H1 (cell line): ENCODE results near the gene TOMM6.

Experiments
- EP300 ChIP-seq, 2 experiments: IDR thresholded peaks; 1 replicate in 1 of 2; 2 replicates in 1 of 2; pipeline ENCODE4 v1.6.1; 2011 to 2012; ENCODE audit warnings: low read depth in 2 of 2, low read length in 2 of 2, mild to moderate bottlenecking in 2 of 2, borderline replicate concordance in 1 of 2, inconsistent platforms in 1 of 2, moderate library complexity in 1 of 2
- EZH2 ChIP-seq: fragments of 200-600 bp; sonication (generic); IDR thresholded peaks from 2 replicates; pipeline ENCODE4 v1.7.1; 2012; ENCODE audit warnings: low read depth, mild to moderate bottlenecking, moderate library complexity, low read length, inconsistent platforms; ENCODE audit not compliant: severe bottlenecking
- JUN ChIP-seq: IDR thresholded peaks from 2 replicates; pipeline ENCODE4 v1.6.1; 2011; ENCODE audit warnings: low read depth, mild to moderate bottlenecking, improper control_type of control experiment, low read length
- POLR2A ChIP-seq, 2 experiments: IDR thresholded peaks; 1 replicate in 1 of 2; 2 replicates in 1 of 2; pipeline ENCODE4 v1.6.1; 2011; ENCODE audit warnings: low read depth in 2 of 2, low read length in 2 of 2, mild to moderate bottlenecking in 2 of 2; ENCODE audit errors: control extremely low read depth in 1 of 2
- POLR2AphosphoS5 ChIP-seq: IDR thresholded peaks from 2 replicates; pipeline ENCODE4 v1.6.1; 2011; ENCODE audit warnings: low read depth, low read length
- RAD21 ChIP-seq, 2 experiments: IDR thresholded peaks in 1 of 2; conservative IDR thresholded peaks in 1 of 2; 2 replicates each; pipeline ENCODE4 v1.6.1; 2011; ENCODE audit warnings: low read depth in 2 of 2, low read length in 2 of 2, improper control_type of control experiment in 1 of 2, inconsistent platforms in 1 of 2, mild to moderate bottlenecking in 1 of 2, moderate library complexity in 1 of 2
- RXRA ChIP-seq: IDR thresholded peaks from 2 replicates; pipeline ENCODE4 v1.6.1; 2011; ENCODE audit warnings: low read depth, mild to moderate bottlenecking, low read length, moderate library complexity; ENCODE audit not compliant: insufficient read depth
- SIRT6 ChIP-seq: IDR thresholded peaks from one replicate; pipeline ENCODE4 v1.7.1; 2012; ENCODE audit warnings: low read length, inconsistent platforms
- SP2 ChIP-seq: IDR thresholded peaks from 2 replicates; pipeline ENCODE4 v1.6.1; 2012; ENCODE audit warnings: mild to moderate bottlenecking, low read length, inconsistent platforms
- SRF ChIP-seq: IDR thresholded peaks from 2 replicates; pipeline ENCODE4 v1.6.1; 2011; ENCODE audit warnings: mild to moderate bottlenecking, low read depth, low read length, moderate library complexity
- TAF1 ChIP-seq: IDR thresholded peaks from 2 replicates; pipeline ENCODE4 v1.6.1; 2011; ENCODE audit warnings: mild to moderate bottlenecking, low read depth, low read length
- TF ChIP-seq, protein P1 (sequence below), 3 experiments: IDR thresholded peaks; 1 replicate in 2 of 3; 2 replicates in 1 of 3; pipeline versions ENCODE4 v1.5.1 to v1.6.1; 2011; ENCODE audit warnings: low read length in 3 of 3, mild to moderate bottlenecking in 3 of 3, inconsistent platforms in 2 of 3, low read depth in 1 of 3, moderate library complexity in 1 of 3; ENCODE audit not compliant: insufficient read depth in 1 of 3; ENCODE audit errors: control extremely low read depth in 1 of 3

DNA sequence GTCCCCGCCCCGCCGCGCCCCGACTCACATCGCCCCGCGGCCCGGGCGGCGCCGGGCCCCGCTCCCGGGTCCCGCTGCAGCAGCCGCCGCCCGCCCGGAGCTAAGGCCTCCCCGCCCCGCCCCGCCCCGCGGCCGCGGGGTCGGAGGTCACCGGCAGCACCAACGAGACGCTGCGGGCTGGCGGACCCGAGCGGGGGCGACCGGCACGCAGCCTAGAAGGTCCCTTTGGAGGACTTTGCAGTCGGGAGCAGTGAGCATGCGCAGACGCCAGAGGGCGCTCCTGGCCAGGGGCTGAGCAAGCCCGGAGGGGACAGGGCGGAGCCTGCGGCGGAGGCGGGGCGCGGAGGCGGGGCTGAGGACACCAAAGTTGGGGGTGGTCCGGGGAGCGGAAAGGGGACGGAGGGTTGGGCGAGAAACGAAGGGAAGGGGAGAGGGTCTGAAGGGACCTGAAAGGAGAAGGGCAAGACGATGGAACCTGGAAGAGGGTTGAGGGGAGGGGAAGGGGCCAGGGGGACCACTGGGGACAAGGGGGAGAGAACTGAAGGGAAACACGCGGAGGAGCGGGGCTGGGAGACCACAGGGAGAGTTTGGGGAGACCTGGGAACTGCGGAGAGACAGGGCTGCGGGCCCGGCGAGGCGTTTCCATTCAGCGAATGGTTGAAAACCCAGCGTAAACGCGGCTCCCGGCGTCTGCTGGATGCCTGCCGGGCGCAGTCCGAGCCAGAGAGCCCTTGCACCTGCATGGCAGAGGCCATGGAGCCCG, 7.5 kb upstream of the TOMM6 start, which contains the start of gene FRS3:
- no peak for TF ChIP-seq RXRA
- TF ChIP-seq RAD21 (IDR thresholded peaks at IDR 0.05 in 1 of 2, conservative IDR thresholded peaks at IDR 0.05 in 1 of 2; ENCODE audit: low read depth in 2 of 2, low read length in 2 of 2): peak; percentile 97
- no peak for TF ChIP-seq JUN
- TF ChIP-seq EP300 (IDR thresholded peaks at IDR 0.05; ENCODE audit: borderline replicate concordance in 1 of 2, low read depth in 2 of 2, low read length in 2 of 2): peak in 1 of 2 experiments; percentile 58; a peak in 1 of 3 replicates
- no peak for TF ChIP-seq EZH2
- no peak for TF ChIP-seq POLR2A (IDR thresholded peaks at IDR 0.05; ENCODE audit: control extremely low read depth in 1 of 2, low read depth in 2 of 2, low read length in 2 of 2)
- no peak for TF ChIP-seq SRF
- TF ChIP-seq SP2: peak; percentile 98
- TF ChIP-seq SIRT6: no peak
- TF ChIP-seq, protein P1, sequence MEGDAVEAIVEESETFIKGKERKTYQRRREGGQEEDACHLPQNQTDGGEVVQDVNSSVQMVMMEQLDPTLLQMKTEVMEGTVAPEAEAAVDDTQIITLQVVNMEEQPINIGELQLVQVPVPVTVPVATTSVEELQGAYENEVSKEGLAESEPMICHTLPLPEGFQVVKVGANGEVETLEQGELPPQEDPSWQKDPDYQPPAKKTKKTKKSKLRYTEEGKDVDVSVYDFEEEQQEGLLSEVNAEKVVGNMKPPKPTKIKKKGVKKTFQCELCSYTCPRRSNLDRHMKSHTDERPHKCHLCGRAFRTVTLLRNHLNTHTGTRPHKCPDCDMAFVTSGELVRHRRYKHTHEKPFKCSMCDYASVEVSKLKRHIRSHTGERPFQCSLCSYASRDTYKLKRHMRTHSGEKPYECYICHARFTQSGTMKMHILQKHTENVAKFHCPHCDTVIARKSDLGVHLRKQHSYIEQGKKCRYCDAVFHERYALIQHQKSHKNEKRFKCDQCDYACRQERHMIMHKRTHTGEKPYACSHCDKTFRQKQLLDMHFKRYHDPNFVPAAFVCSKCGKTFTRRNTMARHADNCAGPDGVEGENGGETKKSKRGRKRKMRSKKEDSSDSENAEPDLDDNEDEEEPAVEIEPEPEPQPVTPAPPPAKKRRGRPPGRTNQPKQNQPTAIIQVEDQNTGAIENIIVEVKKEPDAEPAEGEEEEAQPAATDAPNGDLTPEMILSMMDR (IDR thresholded peaks at IDR 0.05; ENCODE audit: control extremely low read depth in 1 of 3, insufficient read depth in 1 of 3, low read depth in 1 of 3, low read length in 3 of 3): peak; percentile 92 to 97 (median 96)
- TF ChIP-seq TAF1: 0 out of 2 replicates have a peak, but pooled peaks have one; percentile 6
- TF ChIP-seq POLR2AphosphoS5: no peak
